SU-DHL-6 (cell line): ENCODE data around the gene NCLN.
A peak's percentile ranks its signal among the peaks of the same experiment; 100 is the strongest.

Experiments
- H2AFZ ChIP-seq: fragments of 200-600 bp; sonication (generic); 2 replicates; pipeline ENCODE4 v1.6.1; 2014; ENCODE audit warnings: low read depth, mild to moderate bottlenecking, moderate library complexity, mixed read lengths, antibody characterized with exemption, low read length; ENCODE audit not compliant: severe bottlenecking
- H3F3A ChIP-seq: fragments of 200-600 bp; shearing (Covaris generic); 2 replicates; pipeline ENCODE4 v1.6.0; 2016; ENCODE audit warnings: antibody characterized with exemption, mild to moderate bottlenecking; ENCODE audit not compliant: insufficient read depth
- H3K27ac ChIP-seq: fragments of 200-600 bp; sonication (generic); 2 replicates; pipeline ENCODE4 v1.5.1; 2016; ENCODE audit warnings: low read depth, mild to moderate bottlenecking, low read length, moderate library complexity, mixed read lengths
- H3K27me3 ChIP-seq: fragments of 200-600 bp; sonication (generic), shearing (Covaris generic); 2 replicates; pipeline ENCODE4 v1.6.0; 2014; ENCODE audit warnings: mild to moderate bottlenecking, low read length
- H3K36me3 ChIP-seq: fragments of 200-600 bp; sonication (generic); 2 replicates; pipeline ENCODE4 v1.6.1; 2014; ENCODE audit warnings: mild to moderate bottlenecking, low read length, mixed read lengths
- H3K4me2 ChIP-seq: fragments of 300-600, 200-600 bp; shearing (Covaris generic), sonication (generic); 2 replicates; pipeline ENCODE4 v1.6.0; 2014; ENCODE audit warnings: low read length, low read depth, mild to moderate bottlenecking; ENCODE audit not compliant: poor library complexity, severe bottlenecking
- H3K4me3 ChIP-seq: fragments of 200-600 bp; sonication (generic); 2 replicates; pipeline ENCODE4 v1.5.1; 2014; ENCODE audit warnings: antibody characterized with exemption, low read length, mild to moderate bottlenecking, mixed read lengths; ENCODE audit not compliant: insufficient read depth, poor library complexity, severe bottlenecking
- H3K79me2 ChIP-seq: fragments of 200-600 bp; sonication (generic); 2 replicates; pipeline ENCODE4 v1.6.1; 2014; ENCODE audit warnings: mild to moderate bottlenecking, low read length, moderate library complexity; ENCODE audit not compliant: insufficient read depth
- H3K9ac ChIP-seq: fragments of 200-600 bp; sonication (generic); 2 replicates; pipeline ENCODE4 v1.7.0; 2014; ENCODE audit warnings: mild to moderate bottlenecking, low read length
- H3K9me2 ChIP-seq: fragments of 200-600 bp; sonication (generic); replicated peaks from 2 replicates; pipeline ENCODE4 v1.6.1; 2014; ENCODE audit warnings: low read length; ENCODE audit not compliant: insufficient read depth
- H3K9me3 ChIP-seq: fragments of 200-600 bp; sonication (generic); 2 replicates; pipeline ENCODE4 v1.6.1; 2014; ENCODE audit warnings: low read length, mixed read lengths; ENCODE audit not compliant: insufficient read depth
- H4K20me1 ChIP-seq: fragments of 200-600 bp; sonication (generic); 2 replicates; pipeline ENCODE4 v1.6.1; 2014; ENCODE audit warnings: low read depth, mild to moderate bottlenecking, antibody characterized with exemption, low read length, moderate library complexity, mixed read lengths
- CTCF ChIP-seq: fragments of 200-600 bp; sonication (generic); IDR thresholded peaks from one replicate; pipeline ENCODE4 v1.5.1; 2017; ENCODE audit warnings: antibody characterized with exemption, mild to moderate bottlenecking, low read length, moderate library complexity; ENCODE audit not compliant: insufficient read depth, poor library complexity, severe bottlenecking
- EZH2phosphoT487 ChIP-seq: fragments of 200-600 bp; sonication (generic), shearing (Covaris generic); conservative IDR thresholded peaks from 2 replicates; pipeline ENCODE4 v1.6.1; 2018; ENCODE audit warnings: mild to moderate bottlenecking, antibody characterized with exemption, low read length, moderate library complexity, mixed read lengths

Gene NCLN

GRCh38 chr19:3142781-3143337 lies 42.9 kb upstream of the NCLN start:
- Histone ChIP-seq H3K4me3 (no peak overlapping the region), H3K9ac (no peak overlapping the region), H3K79me2 (no peaks in the 10 kb centered on the region), H3K9me2 (no peaks in the 10 kb centered on the region), H4K20me1 (no peaks in the 10 kb centered on the region), H2AFZ (no peak overlapping the region), H3K36me3 (no peaks in the 10 kb centered on the region), H3K27ac (no peak overlapping the region), H3K4me2 (no peak overlapping the region), H3K9me3 (no peaks in the 10 kb centered on the region), H3F3A (no peaks in the 10 kb centered on the region), H3K27me3 (no peaks in the 10 kb centered on the region)
- TF ChIP-seq CTCF (no peak), EZH2phosphoT487 (no peak)

DNA sequence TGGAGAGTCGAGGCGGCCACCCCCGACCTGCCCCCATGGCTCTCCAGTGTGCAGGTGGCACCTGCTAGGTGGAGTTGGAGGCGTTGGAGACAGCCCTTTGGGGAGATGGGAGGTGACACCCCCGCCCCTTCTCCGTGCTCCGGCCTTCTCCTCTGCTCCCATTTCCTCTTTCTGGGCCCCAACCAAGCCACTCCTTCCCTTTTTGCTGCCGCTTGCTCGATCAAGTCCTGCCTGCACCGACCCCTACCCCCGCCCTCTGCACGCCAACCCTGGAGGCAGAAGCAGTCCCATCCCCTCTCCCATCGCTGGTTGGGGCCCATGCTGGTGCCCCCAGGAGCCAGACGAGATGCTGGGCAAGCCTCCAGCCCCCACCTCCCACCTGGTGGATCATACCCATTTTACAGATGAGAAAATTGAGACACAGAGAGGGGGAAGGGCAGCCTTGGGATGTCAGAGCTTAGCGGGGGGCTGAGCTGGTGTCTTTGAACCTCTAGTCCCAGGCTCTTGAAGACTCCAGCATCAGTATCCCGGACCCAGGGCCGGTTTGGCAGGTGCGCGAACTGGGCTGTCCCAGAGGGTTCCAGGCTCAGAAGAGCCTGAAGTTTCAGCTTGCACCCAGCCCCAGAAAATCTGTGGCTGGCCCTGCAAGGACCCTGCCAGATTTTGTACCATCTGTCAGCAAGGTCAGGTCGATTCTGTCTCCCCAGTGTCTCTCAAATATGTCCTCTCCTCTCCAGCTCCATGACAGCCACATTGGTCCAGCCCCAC lies 39.6 kb upstream of the NCLN start:
- no peak overlapping the region for H3K9ac ChIP-seq
- H3K27ac ChIP-seq = no peak overlapping the region
- H3K27me3 ChIP-seq = no peaks in the 10 kb centered on the region

GRCh38 chr19:3146677-3147100 lies 39.0 kb upstream of the NCLN start:
- H3K27ac ChIP-seq = no peak overlapping the region
- H3K36me3 ChIP-seq = no peaks in the 10 kb centered on the region
- H3K4me3 ChIP-seq = no peak overlapping the region
- no peak for TF ChIP-seq EZH2phosphoT487
- TF ChIP-seq CTCF = peak; percentile 66
- no peaks in the 10 kb centered on the region for H3K79me2 ChIP-seq
- no peaks in the 10 kb centered on the region for H4K20me1 ChIP-seq
- H3K9me3 ChIP-seq = no peaks in the 10 kb centered on the region
- no peak overlapping the region for H3K9ac ChIP-seq
- no peak overlapping the region for H3K4me2 ChIP-seq
- H3F3A ChIP-seq = no peaks in the 10 kb centered on the region
- H3K27me3 ChIP-seq = no peaks in the 10 kb centered on the region
- H3K9me2 ChIP-seq = no peaks in the 10 kb centered on the region
- no peak overlapping the region for H2AFZ ChIP-seq

More for the DNA sequence above, 39.6 kb upstream of the NCLN start:
- Histone ChIP-seq H4K20me1 (no peaks in the 10 kb centered on the region), H3K9me2 (no peaks in the 10 kb centered on the region), H3K9me3 (no peaks in the 10 kb centered on the region), H3F3A (no peaks in the 10 kb centered on the region), H3K4me2 (no peak overlapping the region), H3K79me2 (no peaks in the 10 kb centered on the region), H2AFZ (no peak overlapping the region), H3K36me3 (no peaks in the 10 kb centered on the region), H3K4me3 (no peak overlapping the region)
- no peak for TF ChIP-seq EZH2phosphoT487
- TF ChIP-seq CTCF = no peak
